ENCODE results near the gene PLCH1.

DNA sequence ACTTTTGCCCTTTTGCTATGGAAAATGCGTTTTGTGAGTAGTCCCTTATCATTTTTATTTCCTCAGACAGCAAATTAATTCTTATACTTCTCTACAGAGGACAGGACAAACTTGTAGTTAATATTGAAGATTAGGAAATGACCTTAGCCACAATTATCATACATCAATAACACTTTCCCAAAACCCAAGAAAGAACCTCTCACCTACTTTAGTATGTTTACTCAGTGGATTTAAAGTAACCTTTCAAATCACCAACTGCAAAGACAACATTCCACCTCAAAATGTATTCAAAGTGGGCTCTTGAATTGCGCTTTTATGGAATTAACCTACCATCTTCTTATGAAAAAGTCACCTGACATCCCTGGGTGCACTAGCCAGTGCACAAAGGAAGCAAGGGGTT lies 107.3 kb downstream of the PLCH1 start:
- TF ChIP-seq, protein P1, sequence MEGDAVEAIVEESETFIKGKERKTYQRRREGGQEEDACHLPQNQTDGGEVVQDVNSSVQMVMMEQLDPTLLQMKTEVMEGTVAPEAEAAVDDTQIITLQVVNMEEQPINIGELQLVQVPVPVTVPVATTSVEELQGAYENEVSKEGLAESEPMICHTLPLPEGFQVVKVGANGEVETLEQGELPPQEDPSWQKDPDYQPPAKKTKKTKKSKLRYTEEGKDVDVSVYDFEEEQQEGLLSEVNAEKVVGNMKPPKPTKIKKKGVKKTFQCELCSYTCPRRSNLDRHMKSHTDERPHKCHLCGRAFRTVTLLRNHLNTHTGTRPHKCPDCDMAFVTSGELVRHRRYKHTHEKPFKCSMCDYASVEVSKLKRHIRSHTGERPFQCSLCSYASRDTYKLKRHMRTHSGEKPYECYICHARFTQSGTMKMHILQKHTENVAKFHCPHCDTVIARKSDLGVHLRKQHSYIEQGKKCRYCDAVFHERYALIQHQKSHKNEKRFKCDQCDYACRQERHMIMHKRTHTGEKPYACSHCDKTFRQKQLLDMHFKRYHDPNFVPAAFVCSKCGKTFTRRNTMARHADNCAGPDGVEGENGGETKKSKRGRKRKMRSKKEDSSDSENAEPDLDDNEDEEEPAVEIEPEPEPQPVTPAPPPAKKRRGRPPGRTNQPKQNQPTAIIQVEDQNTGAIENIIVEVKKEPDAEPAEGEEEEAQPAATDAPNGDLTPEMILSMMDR (conservative IDR thresholded peaks at IDR 0.05) = no peak
- TF ChIP-seq ZFX (IDR thresholded peaks at IDR 0.05) = no peak

All from C4-2B (cell line).